GM21786 (cell line): ENCODE measurements around the gene ITM2C.

Source experiments
- ATAC-seq: cut with Tn5 transposase; IDR thresholded peaks from one replicate; pipeline ENCODE4 v1.9.1; 2021; ENCODE audit not compliant: unreplicated experiment

Gene ITM2C, protein sequence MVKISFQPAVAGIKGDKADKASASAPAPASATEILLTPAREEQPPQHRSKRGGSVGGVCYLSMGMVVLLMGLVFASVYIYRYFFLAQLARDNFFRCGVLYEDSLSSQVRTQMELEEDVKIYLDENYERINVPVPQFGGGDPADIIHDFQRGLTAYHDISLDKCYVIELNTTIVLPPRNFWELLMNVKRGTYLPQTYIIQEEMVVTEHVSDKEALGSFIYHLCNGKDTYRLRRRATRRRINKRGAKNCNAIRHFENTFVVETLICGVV

DNA sequence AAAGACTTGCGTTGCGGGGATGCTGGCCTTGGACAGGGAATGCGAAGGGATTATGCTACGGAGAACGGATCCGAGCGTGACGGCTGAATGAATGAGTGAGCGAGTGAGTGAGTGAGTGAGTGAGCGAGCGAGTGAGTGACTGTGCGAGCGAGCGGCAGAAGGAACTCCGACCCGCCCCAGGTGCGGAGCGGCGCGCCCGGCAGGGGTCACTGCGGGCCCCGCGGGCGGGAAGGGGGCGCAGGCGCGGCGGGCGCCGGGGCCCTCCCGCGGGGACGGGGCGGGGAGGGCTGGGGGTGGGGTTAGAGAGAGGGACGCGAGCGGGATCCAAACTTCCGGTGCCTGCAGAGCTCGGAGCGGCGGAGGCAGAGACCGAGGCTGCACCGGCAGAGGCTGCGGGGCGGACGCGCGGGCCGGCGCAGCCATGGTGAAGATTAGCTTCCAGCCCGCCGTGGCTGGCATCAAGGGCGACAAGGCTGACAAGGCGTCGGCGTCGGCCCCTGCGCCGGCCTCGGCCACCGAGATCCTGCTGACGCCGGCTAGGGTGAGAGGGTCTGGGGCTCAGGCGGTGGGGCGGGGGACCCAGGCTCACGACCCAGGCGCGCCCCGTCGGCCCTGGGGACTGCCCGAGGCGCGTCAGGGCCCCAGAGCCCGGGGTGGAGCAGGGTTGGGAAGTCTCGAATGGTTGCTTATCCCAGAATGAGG lies at the start of gene ITM2C:
TSS of gene ITM2C (plus strand) at position 338 of the 702 bp plus-strand sequence. CDS start at position 422, 84 bp downstream.
- ATAC-seq, result peak; percentile 54

DNA sequence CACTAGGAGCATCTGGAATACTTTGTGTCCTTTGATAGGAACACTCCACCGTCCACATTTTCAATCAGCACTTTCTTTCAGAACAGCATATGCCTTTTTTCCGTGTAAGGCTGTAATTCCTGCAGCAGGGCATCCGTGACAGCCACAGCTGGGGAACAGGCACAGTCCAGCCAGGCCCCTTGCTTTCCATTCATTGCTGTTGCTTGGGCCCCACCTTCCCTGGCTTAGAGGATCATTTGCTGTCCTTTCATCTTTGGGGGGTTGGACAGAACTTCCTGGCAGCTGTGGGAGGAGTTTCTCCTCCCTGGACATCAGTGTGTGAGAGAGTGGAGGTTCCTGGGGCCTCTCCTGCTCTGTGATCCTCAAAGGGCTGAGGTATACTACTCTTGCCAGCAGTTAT lies 49.7 kb upstream of the ITM2C start:
- ATAC-seq, result no peak

DNA sequence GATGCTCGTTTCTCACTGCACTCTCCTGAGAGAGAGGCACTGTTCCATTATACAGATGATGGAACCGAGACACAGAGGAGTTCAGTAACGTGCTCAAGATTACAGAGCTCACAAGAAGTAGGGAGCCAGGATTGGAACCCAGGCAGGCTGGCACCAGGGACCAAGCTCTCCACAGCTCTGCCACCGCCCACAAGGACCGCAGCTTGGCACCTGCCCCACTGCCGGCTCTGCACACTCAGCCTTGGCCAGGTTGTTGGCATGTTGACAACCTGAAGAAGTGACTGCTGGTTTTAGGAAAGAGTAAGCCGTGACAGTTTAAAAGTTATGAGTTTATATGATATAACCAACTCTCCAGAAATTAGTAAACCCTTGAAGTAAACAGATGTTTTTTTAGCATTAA lies 48.0 kb upstream of the ITM2C start:
- ATAC-seq, result no peak

DNA sequence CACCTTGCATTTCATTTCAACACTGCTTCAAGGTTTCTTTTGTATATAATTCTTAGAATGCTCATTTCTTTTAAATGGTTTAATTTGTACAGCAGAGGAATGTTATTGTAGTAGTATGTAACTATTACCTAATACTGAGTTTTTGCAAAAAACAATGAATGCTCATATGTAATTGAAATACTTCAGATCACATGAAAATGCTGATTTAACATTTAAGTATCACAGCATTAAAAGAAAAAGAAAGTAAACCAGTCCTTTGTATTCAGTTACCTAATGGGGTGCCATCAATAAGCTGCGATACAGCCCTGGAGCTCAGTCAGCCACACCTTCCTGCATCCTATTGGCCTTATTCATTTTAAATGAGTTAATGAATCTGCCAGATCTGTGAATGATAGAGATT lies 45.3 kb upstream of the ITM2C start:
- ATAC-seq, result no peak

DNA sequence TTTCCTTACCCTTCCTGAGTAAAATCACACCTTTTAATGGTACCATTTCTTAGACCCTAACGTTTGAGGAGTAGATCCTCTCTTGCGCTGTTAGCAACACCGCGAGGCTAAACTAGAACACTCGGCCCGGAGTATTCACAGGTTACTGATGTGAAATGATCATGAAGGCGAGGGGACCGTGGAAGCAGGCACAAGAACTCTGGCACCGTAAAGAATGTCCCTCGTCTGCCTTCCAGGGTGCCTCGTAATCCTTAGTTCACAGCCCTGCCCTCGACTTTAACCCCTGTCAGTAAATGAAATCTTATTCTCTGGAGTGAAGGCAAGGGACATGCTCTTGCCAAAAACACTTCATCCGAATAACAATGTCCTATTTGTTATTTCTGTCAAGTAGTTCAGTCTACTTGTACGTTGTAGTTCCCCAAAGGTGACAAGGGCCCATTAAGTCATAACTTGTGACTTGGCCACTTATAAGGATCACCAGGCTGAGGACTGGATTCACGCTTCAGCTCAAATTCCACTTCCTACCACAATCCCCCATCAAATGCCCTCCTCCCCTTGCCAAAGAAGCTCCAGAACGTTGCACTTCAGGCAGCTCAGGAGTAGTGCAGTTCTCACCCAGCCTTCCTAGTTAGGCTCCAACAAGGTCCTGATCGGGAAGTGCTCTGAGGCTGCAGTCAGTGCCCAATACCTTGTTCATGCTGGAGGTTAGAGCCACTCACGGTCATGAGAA lies 43.3 kb upstream of the ITM2C start:
- ATAC-seq, result no peak

DNA sequence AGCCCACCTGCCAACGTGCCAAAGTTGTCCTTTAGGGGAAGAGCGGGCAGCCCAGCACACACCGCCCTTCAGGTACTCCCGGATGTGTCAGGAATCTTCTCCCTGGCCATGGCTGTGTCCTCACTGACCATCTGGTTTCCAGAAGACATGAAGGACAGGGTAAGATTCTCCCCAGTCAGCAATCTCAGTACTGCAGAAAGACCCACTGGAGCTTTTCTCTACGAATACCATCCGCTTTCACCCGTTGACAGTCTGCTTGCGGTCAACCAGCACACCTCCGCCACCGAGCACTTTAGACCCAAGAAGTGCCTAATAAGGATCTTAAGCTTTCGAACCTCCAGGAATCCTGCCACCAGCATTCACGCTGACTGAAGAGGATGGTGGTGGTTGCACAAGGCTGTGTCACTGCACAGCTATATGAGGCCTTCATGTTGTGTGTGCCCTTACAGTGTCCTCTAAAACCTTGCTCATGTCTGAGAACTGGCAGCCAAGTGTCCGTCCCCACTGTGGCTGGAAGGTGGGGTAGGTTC lies 42.7 kb upstream of the ITM2C start:
- no peak for ATAC-seq

DNA sequence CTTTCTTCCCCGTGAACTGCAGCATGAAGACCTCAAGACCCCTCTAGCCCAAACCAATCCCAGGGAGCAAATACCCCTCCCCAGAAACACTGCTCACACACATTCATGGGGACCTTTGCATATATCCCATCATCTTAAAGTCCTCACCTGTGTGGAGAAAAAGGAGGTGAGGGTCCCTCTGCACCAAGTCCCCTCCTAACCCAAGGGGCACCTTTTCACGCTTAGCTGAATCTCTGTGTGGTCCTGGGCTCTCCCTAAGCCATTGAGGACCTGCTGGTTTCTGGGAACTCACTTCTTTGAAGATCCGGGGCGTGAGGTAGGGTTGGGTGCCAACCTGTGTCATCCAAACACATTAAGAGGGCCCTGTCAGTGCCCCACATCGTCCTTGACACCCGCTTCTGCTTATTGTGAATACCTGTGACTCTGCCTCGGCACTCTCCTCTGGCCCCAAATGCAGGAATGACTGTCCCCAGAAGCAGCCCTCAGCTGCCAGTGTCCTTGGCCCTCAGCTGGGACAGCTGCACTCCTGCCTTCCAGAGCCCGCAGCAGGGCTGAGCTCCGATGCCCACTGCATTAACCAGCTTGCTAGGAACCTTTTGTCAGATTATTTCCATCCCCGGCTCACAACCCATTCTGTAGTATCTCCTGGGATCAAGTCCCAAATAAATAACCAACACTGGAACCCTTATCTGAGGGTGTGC lies 41.3 kb upstream of the ITM2C start:
- ATAC-seq, result no peak

DNA sequence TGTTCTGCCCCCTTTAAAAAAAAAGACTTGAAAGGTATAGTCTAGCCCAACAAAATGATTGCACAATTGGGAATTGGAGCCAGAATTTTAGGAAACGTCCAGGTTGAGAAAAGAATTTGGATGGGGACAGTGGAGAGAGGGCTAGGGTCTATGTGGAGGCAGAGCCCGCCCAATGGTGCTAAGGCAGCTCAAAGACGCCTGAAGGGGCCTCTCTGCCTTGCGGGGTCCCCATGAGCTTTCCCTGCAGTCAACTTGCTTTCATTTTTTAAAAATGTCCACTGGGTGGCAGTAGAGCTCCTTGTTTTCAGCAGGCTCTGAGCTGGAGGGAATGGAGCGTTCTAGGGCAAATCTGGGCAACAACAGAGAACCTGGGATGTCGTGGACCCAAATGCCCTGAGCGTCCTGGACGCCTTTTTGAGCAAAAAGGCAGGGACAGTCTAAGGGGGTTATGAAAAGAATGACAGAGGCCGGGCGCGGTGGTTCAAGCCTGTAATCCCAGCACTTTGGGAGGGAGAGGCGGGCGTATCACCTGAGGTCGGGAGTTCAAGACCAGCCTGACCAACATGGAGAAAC lies 40.2 kb upstream of the ITM2C start:
- ATAC-seq, result peak; percentile 51

DNA sequence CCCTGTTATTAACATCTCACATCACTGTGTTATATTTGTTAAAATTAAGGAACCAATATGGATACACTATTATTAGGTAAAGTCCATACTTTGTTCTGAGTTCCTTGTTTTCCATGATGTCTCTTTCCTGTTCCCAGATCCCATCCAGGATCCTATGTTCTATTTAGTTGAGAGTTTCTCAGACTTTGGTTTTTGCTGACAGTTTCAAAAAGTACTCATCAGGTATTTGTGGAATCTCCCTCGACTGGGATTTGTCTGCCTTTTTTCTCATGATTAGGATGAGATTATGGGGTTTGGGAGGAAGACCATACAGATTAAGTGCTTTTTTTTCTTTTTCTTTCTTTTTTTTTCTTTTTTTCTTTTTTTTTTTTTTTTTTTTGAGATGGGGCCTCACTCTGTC lies 39.4 kb upstream of the ITM2C start:
- ATAC-seq, result no peak

DNA sequence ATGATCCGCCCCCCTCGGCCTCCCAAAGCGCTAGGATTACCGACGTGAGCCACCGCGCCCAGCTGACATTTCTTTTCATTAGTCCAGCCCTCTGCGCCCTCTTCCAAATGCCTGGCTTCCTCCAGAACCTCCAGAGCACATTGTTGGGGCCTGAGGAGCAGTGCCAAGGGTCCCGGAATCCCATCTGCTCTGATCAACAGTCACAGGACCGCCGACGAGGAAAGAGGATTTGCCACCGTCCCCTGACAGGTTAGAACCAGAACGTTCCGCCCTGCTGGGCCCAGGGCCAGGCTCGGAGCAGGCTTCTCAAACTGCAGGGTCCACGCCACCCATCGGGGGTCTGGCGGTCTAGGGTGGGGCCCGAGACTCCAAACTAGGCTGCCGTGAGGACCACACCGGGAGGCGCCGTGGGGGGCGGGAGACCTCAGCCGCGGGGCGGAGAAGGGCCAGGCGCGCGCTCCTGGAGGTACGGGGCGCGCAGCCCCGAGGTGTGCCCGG lies 36.9 kb upstream of the ITM2C start:
- no peak for ATAC-seq

DNA sequence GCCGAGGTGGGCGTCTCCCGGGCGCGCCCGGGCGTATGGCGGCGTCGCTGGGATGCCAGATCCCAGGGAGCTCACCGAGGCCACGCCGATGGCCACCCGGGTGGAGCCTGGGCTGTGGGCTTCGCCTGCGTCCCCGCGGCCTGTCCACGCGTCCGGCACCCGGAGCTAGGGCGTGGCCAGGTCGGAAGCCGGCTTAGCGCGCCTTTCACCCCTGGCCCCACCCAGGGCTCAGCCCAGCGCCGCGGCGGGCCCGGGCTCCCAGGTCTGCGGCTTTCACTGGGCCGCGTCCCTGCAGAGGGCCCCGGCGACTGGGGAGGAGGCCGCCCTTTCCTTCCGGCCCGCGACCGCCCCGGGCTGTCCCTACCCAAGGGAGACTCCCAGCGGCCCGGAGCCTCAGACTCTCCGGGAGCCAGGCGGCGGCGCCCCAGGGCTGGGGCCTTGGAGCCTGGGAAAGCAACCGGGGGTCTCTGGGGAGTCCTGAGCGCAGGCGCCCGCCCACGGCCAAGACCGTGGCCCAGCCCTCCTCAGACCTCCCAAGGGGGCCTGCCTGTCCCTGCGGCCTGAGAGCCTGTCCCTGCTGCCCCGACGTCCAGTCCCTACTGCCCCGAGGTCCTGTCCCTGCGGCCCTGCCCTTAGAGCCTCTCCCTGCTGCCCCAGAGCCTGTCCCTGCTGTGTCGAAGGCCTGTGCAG lies 36.3 kb upstream of the ITM2C start:
- peak; percentile 64 for ATAC-seq

DNA sequence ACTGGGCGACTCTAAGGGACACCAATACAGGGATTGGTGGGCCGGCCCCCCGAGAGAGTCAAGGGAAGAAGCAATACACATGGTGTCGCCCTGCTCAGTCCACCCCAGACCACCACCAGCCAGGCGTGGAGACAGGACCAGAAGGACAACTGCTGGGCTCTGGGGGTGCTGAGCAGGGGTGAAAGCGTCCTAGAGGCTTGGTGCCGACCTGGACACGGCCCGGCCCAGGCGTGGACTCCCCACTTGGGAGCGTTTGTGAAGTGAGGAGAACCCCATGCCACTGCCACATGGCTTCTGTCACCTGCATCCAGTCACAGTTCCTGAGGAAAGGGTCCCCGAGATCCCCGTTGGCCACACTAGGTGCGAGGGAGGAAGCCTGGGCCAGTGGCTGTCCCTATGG lies 35.4 kb upstream of the ITM2C start:
- no peak for ATAC-seq

DNA sequence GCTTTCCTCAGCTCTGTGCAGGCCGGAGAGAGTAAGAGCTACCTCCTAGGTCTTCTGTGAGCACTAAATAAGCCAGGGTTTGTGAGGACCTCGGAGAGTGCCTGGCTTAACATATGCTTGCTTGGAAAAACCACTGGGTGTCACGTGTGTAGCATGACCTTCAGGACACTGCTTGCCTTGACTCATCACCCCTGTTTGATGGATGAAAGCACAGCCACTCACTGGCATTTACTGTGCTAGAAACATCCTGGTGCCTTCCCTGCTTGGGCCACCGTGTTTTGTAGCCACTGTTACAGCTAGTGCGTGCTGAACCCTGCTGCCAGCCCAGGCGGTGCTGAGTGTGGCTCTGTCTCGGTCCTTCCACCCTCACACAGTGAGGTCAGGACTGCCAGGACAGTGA lies 34.8 kb upstream of the ITM2C start:
- no peak for ATAC-seq

DNA sequence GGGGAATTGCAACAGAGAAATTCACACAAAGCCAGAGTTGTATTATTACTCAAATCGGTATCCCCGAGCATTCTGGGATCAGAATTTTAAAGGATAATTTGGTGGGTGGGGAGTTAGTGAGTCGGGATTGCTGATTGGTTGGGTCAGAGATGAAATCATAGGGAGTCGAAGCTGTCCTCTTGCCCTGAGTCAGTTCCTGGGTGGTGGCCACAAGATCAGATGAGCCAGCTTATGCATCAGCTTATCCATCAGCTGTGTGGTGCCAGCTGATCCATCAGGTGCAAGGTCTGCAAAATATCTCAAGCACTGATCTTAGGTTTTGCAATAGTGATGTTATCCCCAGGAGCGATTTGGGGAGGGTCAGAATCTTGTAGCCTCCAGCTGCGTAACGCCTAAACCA lies 34.3 kb upstream of the ITM2C start:
- ATAC-seq, result no peak

DNA sequence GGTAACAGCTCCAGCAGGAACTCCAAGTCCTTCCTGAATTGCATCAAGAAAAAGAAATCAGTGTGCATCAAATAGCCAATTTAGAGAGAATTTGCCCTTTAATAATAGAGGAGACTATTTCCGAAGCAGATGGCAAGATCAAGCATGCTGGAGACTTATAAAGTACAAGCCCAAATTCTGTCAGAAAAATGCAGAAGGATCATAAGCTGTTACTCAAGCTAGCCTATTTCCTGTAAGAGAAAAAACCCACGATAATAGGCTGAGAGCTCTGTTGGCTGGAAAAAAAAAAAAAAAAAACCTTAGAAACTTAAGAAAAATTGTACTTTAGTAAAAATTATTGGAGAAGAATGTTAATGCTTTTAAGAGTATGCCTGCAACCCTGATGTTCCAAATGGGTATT lies 24.4 kb upstream of the ITM2C start:
- no peak for ATAC-seq

DNA sequence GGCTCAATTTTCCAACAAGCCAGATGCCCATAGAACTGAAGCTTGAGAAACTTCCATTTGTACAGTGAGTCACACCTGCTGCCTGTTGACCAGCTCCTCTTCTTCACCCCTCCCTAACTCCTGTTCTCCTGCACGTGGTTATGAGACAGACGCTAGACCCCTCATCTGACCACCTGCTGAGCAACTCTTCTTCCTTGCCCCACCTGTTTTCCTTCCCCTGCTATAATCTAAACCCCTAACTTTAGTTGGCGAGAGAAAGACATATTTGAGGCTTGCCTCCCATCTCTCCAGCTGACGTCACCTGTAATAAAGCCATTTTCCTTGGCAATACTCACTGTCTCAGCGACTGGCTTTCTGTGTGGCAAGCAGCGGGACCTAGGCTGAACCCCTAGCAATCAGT lies 22.3 kb upstream of the ITM2C start:
- ATAC-seq, result no peak

DNA sequence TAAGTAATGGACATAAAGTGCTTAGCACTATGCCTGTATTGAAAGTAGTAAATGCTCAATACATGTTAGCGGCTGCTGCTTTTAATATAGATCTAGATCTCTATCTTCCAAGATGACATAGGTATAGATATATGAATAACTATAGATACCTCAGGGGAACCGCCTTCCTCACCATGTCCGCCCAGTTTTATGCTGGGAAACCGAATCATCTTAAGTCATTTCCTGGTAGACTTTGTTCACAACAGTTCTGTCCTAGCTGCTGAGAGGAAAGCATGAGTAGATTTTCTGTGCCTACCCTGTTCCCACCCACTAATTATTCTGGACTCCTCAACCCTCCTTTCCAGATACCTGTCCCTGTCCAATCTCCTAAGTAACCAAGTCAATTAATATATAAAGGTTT lies 21.6 kb upstream of the ITM2C start:
- ATAC-seq, result no peak

DNA sequence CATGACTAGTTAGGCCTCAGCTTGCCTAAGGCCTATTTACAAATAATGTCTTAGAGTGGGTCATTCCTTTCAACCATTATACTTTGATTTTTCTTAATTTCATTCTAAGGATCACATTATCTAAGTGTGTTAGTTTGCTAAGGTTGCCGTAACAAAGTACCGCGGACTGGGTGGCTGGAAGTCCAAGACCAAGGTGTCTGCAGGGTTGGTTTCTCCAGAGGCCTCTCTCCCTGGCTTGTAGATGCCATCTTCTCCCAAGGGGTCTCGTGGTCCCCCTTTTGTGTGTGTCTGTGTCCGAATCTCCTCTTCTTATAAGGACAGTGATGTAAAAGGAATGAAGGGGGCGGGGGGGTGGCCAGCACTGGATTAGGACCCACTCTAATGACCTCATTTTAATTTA lies 18.4 kb upstream of the ITM2C start:
- no peak for ATAC-seq

DNA sequence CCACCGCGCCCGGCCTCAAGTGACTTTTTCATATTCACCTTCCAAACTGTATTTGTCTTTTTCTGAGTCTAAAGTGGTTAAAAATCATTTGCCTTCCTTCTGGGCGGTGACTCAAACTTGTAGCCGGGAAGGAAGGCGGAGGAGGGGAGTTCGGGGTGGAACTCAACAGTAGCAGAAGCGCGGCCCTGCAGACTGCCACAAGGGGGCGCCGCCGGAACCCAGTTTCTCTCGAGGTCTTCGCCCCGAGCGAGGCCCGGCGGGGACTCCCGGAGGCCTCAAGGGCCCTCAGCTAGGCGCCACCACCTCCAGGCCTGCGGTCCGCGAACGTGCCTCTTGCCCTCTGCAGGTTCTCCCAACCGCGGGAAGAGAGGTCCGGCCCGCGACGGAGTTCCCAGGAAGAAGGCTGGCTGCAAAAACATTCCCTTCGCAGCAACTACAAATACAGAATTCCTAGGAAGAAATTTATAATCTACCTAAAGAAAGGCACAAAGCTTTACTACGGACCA lies 16.8 kb upstream of the ITM2C start:
- ATAC-seq, result peak; percentile 86
